ENCODE data around the gene ACACB. TPM values are rescaled to one million over a fixed set of nuclear protein-coding genes. Genes with fewer than 3 reads are reported as not detected.

The ACACB gene
- total and polyA plus RNA-seq, 4 donors = 8.4 to 70.3 (median 30.1) TPM

- Histone ChIP-seq H3K4me3 (ENCODE audit: low read length in 2 of 2) (no peak overlapping the region), H3K27ac (ENCODE audit: low read depth in 1 of 2, low read length in 2 of 2) (no peak overlapping the region), H3K9me3 (ENCODE audit: control insufficient read depth, low read length) (no peaks in the 10 kb centered on the region), H3K27me3 (ENCODE audit: control insufficient read depth in 1 of 2, insufficient read depth in 2 of 2, low read length in 1 of 2) (no peaks in the 10 kb centered on the region), H3K36me3 (ENCODE audit: control insufficient read depth in 1 of 2, insufficient read depth in 2 of 2, low read length in 1 of 2) (no peaks in the 10 kb centered on the region), H3K4me1 (ENCODE audit: control insufficient read depth in 1 of 2, insufficient read depth in 2 of 2, low read length in 2 of 2) (no peaks in the 10 kb centered on the region)
- intact Hi-C loops (cut with DNase I) = no loop called here
- DNase-seq (no peak), ATAC-seq (ENCODE audit: low FRiP score) (no peak)
- 97% methylated on average over 5 of the region's 5 CpGs for WGBS, 2 donors
Observed at GRCh38 chr12:109156586-109156985, 40.2 kb downstream of the ACACB start.

GRCh38 chr12:109157986-109158385 is 41.6 kb downstream of the ACACB start:
- Histone ChIP-seq H3K4me1 (ENCODE audit: control insufficient read depth in 1 of 2, insufficient read depth in 2 of 2, low read length in 2 of 2) (no peaks in the 10 kb centered on the region), H3K27ac (ENCODE audit: low read depth in 1 of 2, low read length in 2 of 2) (no peak overlapping the region), H3K27me3 (ENCODE audit: control insufficient read depth in 1 of 2, insufficient read depth in 2 of 2, low read length in 1 of 2) (no peaks in the 10 kb centered on the region), H3K9me3 (ENCODE audit: control insufficient read depth, low read length) (no peaks in the 10 kb centered on the region), H3K36me3 (ENCODE audit: control insufficient read depth in 1 of 2, insufficient read depth in 2 of 2, low read length in 1 of 2) (no peaks in the 10 kb centered on the region), H3K4me3 (ENCODE audit: low read length in 2 of 2) (no peak overlapping the region)
- DNase-seq (no peak), ATAC-seq (ENCODE audit: low FRiP score) (no peak)
- 39 to 47% methylated on average over 5 of the region's 5 CpGs for WGBS, 2 donors
- intact Hi-C loops (cut with DNase I) = no loop called here

GRCh38 chr12:109160433-109160832 is 44.0 kb downstream of the ACACB start:
- 64 to 67% methylated on average over 7 of the region's 7 CpGs for WGBS, 2 donors
- Histone ChIP-seq H3K27me3 (ENCODE audit: control insufficient read depth in 1 of 2, insufficient read depth in 2 of 2, low read length in 1 of 2) (no peaks in the 10 kb centered on the region), H3K9me3 (ENCODE audit: control insufficient read depth, low read length) (no peaks in the 10 kb centered on the region), H3K4me3 (ENCODE audit: low read length in 2 of 2) (no peak overlapping the region), H3K27ac (ENCODE audit: low read depth in 1 of 2, low read length in 2 of 2) (no peak overlapping the region), H3K4me1 (ENCODE audit: control insufficient read depth in 1 of 2, insufficient read depth in 2 of 2, low read length in 2 of 2) (no peaks in the 10 kb centered on the region), H3K36me3 (ENCODE audit: control insufficient read depth in 1 of 2, insufficient read depth in 2 of 2, low read length in 1 of 2) (no peaks in the 10 kb centered on the region)
- ATAC-seq (ENCODE audit: low FRiP score) (no peak), DNase-seq (no peak)
- intact Hi-C loops (cut with DNase I) = no loop called here

- H3K27me3 ChIP-seq (ENCODE audit: control insufficient read depth in 1 of 2, insufficient read depth in 2 of 2, low read length in 1 of 2) = no peaks in the 10 kb centered on the region
- ATAC-seq (ENCODE audit: low FRiP score) (no peak), DNase-seq (no peak)
- no peak overlapping the region for H3K4me3 ChIP-seq (ENCODE audit: low read length in 2 of 2)
- intact Hi-C loops (cut with DNase I) = no loop called here
- no peaks in the 10 kb centered on the region for H3K36me3 ChIP-seq (ENCODE audit: control insufficient read depth in 1 of 2, insufficient read depth in 2 of 2, low read length in 1 of 2)
- 56 to 59% methylated on average over 4 of the region's 4 CpGs for WGBS, 2 donors
- H3K4me1 ChIP-seq (ENCODE audit: control insufficient read depth in 1 of 2, insufficient read depth in 2 of 2, low read length in 2 of 2) = no peaks in the 10 kb centered on the region
- no peak overlapping the region for H3K27ac ChIP-seq (ENCODE audit: low read depth in 1 of 2, low read length in 2 of 2)
- H3K9me3 ChIP-seq (ENCODE audit: control insufficient read depth, low read length) = no peaks in the 10 kb centered on the region
Observed at GRCh38 chr12:109160873-109161272, 44.5 kb downstream of the ACACB start.

GRCh38 chr12:109162551-109162950 is 46.2 kb downstream of the ACACB start:
- no peaks in the 10 kb centered on the region for H3K36me3 ChIP-seq (ENCODE audit: control insufficient read depth in 1 of 2, insufficient read depth in 2 of 2, low read length in 1 of 2)
- no peak for ATAC-seq (ENCODE audit: low FRiP score)
- no peak overlapping the region for H3K27ac ChIP-seq (ENCODE audit: low read depth in 1 of 2, low read length in 2 of 2)
- H3K9me3 ChIP-seq (ENCODE audit: control insufficient read depth, low read length) = no peaks in the 10 kb centered on the region
- H3K4me1 ChIP-seq (ENCODE audit: control insufficient read depth in 1 of 2, insufficient read depth in 2 of 2, low read length in 2 of 2) = no peaks in the 10 kb centered on the region
- intact Hi-C loops (cut with DNase I) = no loop called here
- H3K27me3 ChIP-seq (ENCODE audit: control insufficient read depth in 1 of 2, insufficient read depth in 2 of 2, low read length in 1 of 2) = no peaks in the 10 kb centered on the region
- DNase-seq = no peak
- no peak overlapping the region for H3K4me3 ChIP-seq (ENCODE audit: low read length in 2 of 2)
- WGBS, 2 donors = 93 to 97% methylated on average over 5 of the region's 5 CpGs

- no peaks in the 10 kb centered on the region for H3K27me3 ChIP-seq (ENCODE audit: control insufficient read depth in 1 of 2, insufficient read depth in 2 of 2, low read length in 1 of 2)
- H3K4me3 ChIP-seq (ENCODE audit: low read length in 2 of 2) = no peak overlapping the region
- intact Hi-C loops (cut with DNase I) = no loop called here
- 91 to 92% methylated on average over 6 of the region's 6 CpGs for WGBS, 2 donors
- no peak overlapping the region for H3K27ac ChIP-seq (ENCODE audit: low read depth in 1 of 2, low read length in 2 of 2)
- DNase-seq (no peak), ATAC-seq (ENCODE audit: low FRiP score) (no peak)
- H3K4me1 ChIP-seq (ENCODE audit: control insufficient read depth in 1 of 2, insufficient read depth in 2 of 2, low read length in 2 of 2) = no peaks in the 10 kb centered on the region
- no peaks in the 10 kb centered on the region for H3K9me3 ChIP-seq (ENCODE audit: control insufficient read depth, low read length)
- peaks cover 0 to 3% of the 10 kb centered on the region in 2 donors for H3K36me3 ChIP-seq (ENCODE audit: control insufficient read depth in 1 of 2, insufficient read depth in 2 of 2, low read length in 1 of 2)
Observed at GRCh38 chr12:109163167-109163566, 46.8 kb downstream of the ACACB start.

- Histone ChIP-seq H3K27me3 (ENCODE audit: control insufficient read depth in 1 of 2, insufficient read depth in 2 of 2, low read length in 1 of 2) (no peaks in the 10 kb centered on the region), H3K4me1 (ENCODE audit: control insufficient read depth in 1 of 2, insufficient read depth in 2 of 2, low read length in 2 of 2) (no peaks in the 10 kb centered on the region), H3K36me3 (ENCODE audit: control insufficient read depth in 1 of 2, insufficient read depth in 2 of 2, low read length in 1 of 2) (peaks cover 0 to 5% of the 10 kb centered on the region in 2 donors), H3K27ac (ENCODE audit: low read depth in 1 of 2, low read length in 2 of 2) (no peak overlapping the region), H3K4me3 (ENCODE audit: low read length in 2 of 2) (no peak overlapping the region), H3K9me3 (ENCODE audit: control insufficient read depth, low read length) (no peaks in the 10 kb centered on the region)
- ATAC-seq (ENCODE audit: low FRiP score) = no peak
- peak in 1 of 2 donors; percentile 2 for DNase-seq
- WGBS, 2 donors = 94 to 100% methylated on average over 1 of the region's 1 CpG
- intact Hi-C loops (cut with DNase I) = no loop called here
Observed at GRCh38 chr12:109165599-109165998, 49.2 kb downstream of the ACACB start.

GRCh38 chr12:109166371-109166770 is 50.0 kb downstream of the ACACB start:
- DNase-seq = peak in 1 of 2 donors; percentile 58
- Histone ChIP-seq H3K4me3 (ENCODE audit: low read length in 2 of 2) (no peak overlapping the region), H3K27me3 (ENCODE audit: control insufficient read depth in 1 of 2, insufficient read depth in 2 of 2, low read length in 1 of 2) (no peaks in the 10 kb centered on the region), H3K27ac (ENCODE audit: low read depth in 1 of 2, low read length in 2 of 2) (no peak overlapping the region), H3K36me3 (ENCODE audit: control insufficient read depth in 1 of 2, insufficient read depth in 2 of 2, low read length in 1 of 2) (peaks cover 0 to 5% of the 10 kb centered on the region in 2 donors), H3K9me3 (ENCODE audit: control insufficient read depth, low read length) (no peaks in the 10 kb centered on the region), H3K4me1 (ENCODE audit: control insufficient read depth in 1 of 2, insufficient read depth in 2 of 2, low read length in 2 of 2) (no peaks in the 10 kb centered on the region)
- ATAC-seq (ENCODE audit: low FRiP score) = no peak
- 90% methylated on average over 9 of the region's 9 CpGs for WGBS, 2 donors
- intact Hi-C loops (cut with DNase I) = no loop called here

- H3K27ac ChIP-seq (ENCODE audit: low read depth in 1 of 2, low read length in 2 of 2) = no peak overlapping the region
- peak in 1 of 2 donors; percentile 64 for DNase-seq
- 95 to 96% methylated on average over 18 of the region's 18 CpGs for WGBS, 2 donors
- H3K36me3 ChIP-seq (ENCODE audit: control insufficient read depth in 1 of 2, insufficient read depth in 2 of 2, low read length in 1 of 2) = peaks cover 0 to 5% of the 10 kb centered on the region in 2 donors
- no peaks in the 10 kb centered on the region for H3K4me1 ChIP-seq (ENCODE audit: control insufficient read depth in 1 of 2, insufficient read depth in 2 of 2, low read length in 2 of 2)
- no peak for ATAC-seq (ENCODE audit: low FRiP score)
- H3K27me3 ChIP-seq (ENCODE audit: control insufficient read depth in 1 of 2, insufficient read depth in 2 of 2, low read length in 1 of 2) = no peaks in the 10 kb centered on the region
- no peak overlapping the region for H3K4me3 ChIP-seq (ENCODE audit: low read length in 2 of 2)
- no peaks in the 10 kb centered on the region for H3K9me3 ChIP-seq (ENCODE audit: control insufficient read depth, low read length)
- intact Hi-C loops (cut with DNase I) = no loop called here
Observed at GRCh38 chr12:109167781-109168180, 51.4 kb downstream of the ACACB start.
